AG09319 (cell line): Measurements from ENCODE around the gene COX7A2.

Experiments
- DNase-seq: peaks from one replicate; pipeline ENCODE4 v3.0.0-alpha.2; 2010; ENCODE audit warnings: low read depth; ENCODE audit errors: extremely low read depth
- TF ChIP-seq, protein P1 (sequence below): IDR thresholded peaks from 2 replicates; pipeline ENCODE4 v1.5.1; 2011; ENCODE audit warnings: low read depth, mild to moderate bottlenecking, inconsistent platforms, low read length, moderate library complexity

COX7A2 gene, protein sequence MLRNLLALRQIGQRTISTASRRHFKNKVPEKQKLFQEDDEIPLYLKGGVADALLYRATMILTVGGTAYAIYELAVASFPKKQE

DNA sequence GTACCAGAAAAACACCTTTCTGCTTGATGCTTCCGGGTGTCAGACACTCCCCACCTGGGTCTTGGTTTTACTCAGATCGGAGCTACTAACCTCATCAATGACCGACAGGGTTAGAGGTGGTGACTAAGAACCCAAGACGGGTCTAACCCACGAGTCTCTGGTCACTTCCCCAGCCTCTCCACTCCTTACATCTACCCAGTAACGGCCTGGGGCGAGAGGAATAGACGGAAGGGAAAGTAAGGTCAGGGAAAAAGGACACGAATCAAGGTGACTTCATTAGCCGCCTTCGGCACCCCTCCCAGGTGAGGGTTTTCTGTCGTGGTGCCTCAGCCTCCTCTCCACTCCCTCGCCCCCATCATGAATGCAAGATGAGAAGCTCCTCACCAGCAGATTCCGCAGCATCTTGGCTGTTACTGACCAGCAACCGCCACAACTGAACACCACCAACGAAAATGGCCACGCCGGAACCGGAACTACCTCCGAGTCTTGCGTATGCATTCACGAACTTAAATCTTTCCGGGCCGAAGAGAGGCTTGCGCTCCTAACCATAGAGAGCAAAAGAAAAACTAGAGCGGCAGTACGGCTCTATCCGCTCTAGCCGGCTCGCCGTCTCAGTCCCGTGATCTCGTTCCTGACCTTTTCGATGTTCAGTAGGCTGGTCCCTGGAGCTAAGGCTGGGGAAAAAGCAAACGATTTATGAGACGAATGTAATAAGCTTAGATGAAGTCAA, at the start of gene COX7A2:
Gene COX7A2 (minus strand): TSS at position 469 of the 730 bp plus-strand sequence. CDS start 67 bp downstream, at position 402.
- DNase-seq, result peak; percentile 94
- TF ChIP-seq, protein P1, sequence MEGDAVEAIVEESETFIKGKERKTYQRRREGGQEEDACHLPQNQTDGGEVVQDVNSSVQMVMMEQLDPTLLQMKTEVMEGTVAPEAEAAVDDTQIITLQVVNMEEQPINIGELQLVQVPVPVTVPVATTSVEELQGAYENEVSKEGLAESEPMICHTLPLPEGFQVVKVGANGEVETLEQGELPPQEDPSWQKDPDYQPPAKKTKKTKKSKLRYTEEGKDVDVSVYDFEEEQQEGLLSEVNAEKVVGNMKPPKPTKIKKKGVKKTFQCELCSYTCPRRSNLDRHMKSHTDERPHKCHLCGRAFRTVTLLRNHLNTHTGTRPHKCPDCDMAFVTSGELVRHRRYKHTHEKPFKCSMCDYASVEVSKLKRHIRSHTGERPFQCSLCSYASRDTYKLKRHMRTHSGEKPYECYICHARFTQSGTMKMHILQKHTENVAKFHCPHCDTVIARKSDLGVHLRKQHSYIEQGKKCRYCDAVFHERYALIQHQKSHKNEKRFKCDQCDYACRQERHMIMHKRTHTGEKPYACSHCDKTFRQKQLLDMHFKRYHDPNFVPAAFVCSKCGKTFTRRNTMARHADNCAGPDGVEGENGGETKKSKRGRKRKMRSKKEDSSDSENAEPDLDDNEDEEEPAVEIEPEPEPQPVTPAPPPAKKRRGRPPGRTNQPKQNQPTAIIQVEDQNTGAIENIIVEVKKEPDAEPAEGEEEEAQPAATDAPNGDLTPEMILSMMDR, result no peak

GRCh38 chr6:75292555-75292954, 49.0 kb upstream of the COX7A2 start:
- TF ChIP-seq, protein P1, result no peak

DNA sequence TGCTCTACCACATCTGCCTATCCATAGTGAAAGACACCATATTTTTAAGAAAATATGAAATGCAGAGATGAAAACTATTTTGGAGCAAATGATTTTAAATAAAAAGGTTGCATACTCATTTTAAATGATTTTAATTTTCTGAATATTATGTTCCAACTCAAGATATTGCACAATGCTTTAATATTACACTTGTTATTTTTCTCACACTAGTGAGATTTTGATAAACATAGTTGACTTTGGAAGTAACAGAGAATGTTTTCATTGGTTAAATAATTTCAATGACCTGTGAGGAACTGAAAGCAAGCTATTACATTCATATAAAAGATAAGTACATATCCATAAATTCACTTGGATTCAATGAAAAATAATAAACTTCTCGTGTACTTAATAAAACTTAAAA, 48.1 kb upstream of the COX7A2 start:
- DNase-seq, result no peak
- TF ChIP-seq, protein P1, result no peak

More at GRCh38 chr6:75292555-75292954, 49.0 kb upstream of the COX7A2 start:
- no peak for DNase-seq

DNA sequence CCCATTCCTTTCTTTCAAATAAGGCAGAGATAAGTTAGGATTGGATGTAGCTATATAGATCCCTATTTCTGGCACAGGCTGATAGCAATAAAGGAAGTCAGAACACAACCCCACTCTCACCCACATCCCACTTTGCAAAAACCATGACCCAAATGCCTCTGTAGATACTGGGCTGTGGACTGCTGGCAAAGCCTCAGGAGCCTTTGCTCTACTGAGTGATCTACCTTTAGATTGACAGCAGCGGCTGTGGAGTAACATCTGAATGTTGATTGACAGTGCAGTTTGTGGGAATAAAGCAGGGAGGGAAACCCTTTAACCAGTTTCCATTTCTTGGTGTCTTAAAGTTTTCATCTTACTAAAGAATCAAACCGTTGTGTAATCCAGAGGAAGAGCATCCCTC, 47.7 kb upstream of the COX7A2 start:
- no peak for DNase-seq
- TF ChIP-seq, protein P1, result no peak

DNA sequence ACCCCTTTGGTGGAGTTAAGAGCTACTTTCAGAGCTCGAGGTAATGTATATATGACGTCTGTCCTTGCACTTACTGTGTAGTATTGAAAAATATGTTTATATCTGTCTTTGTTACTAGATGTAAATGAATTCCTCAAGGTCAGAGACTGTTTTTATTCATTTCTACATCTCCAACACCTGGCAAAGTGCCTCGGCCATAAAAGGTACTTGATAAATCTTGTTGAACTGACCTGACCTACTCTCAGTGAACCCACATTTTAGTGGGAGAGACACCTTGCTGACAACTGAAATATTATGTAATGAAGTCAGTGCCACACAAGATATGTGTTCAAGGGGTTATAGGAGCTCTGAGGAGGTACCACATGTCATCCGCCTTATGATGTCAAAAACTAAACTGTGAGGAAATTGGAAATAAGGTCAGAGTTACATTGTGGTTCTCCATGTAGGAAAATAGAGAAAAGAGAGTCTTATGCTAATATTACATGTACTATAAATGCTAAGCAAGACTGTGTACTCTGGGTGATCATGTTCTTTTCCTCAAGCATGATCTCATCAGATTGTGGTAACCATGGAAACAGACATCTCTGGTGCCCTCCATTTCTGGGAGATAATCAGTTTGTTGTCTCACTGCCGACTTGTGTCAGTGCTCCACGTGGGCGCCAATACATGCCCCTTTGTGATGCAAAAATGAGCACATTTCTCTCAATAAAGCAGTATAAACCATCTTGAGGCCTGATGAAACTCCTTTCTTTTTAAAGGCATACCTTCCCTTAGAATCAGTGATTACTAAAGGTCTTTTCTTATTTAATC, 46.7 kb upstream of the COX7A2 start:
- DNase-seq, result no peak
- TF ChIP-seq, protein P1, result no peak

GRCh38 chr6:75288023-75288422, 44.4 kb upstream of the COX7A2 start:
- TF ChIP-seq, protein P1, result no peak

GRCh38 chr6:75287424-75287823, 43.8 kb upstream of the COX7A2 start:
- TF ChIP-seq, protein P1, result no peak
- DNase-seq, result no peak

More at GRCh38 chr6:75288023-75288422, 44.4 kb upstream of the COX7A2 start:
- no peak for DNase-seq
